Uterus (tissue), 4 donors: ENCODE measurements around the gene DRC7. TPM values are rescaled to one million over a fixed set of nuclear protein-coding genes. Genes with fewer than 3 reads are reported as not detected.

ENCODE experiments used
- DNase-seq, 2 donors: peaks; one replicate each; pipeline ENCODE4 v3.0.0-alpha.2; 2019 to 2020
- H3K27ac ChIP-seq, 2 donors: fragments of 200-600 bp; sonication (generic); 1 replicate in 1 of 2; 2 replicates in 1 of 2; pipeline ENCODE4 v1.5.1; 2016 to 2018
- H3K27me3 ChIP-seq, 2 donors: fragments of 200-600 bp; sonication (generic); one replicate each; pipeline ENCODE4 v1.5.1; 2018 to 2019; ENCODE audit warnings: control low read depth in 1 of 2
- H3K36me3 ChIP-seq, 2 donors: fragments of 200-600 bp; sonication (generic); one replicate each; pipeline ENCODE4 v1.5.1; 2019; ENCODE audit warnings: control low read depth in 1 of 2
- H3K4me1 ChIP-seq, 2 donors: fragments of 200-600 bp; sonication (generic); one replicate each; pipeline ENCODE4 v1.5.1; 2018 to 2019; ENCODE audit warnings: control low read depth in 1 of 2
- H3K4me3 ChIP-seq, 2 donors: fragments of 200-600 bp; sonication (generic); 1 replicate in 1 of 2; 2 replicates in 1 of 2; pipeline ENCODE4 v1.5.1; 2018 to 2019; ENCODE audit warnings: mild to moderate bottlenecking in 1 of 2
- H3K9me3 ChIP-seq, 2 donors: fragments of 200-600 bp; sonication (generic); one replicate each; pipeline ENCODE4 v1.5.1; 2019; ENCODE audit warnings: control low read depth in 1 of 2
- POLR2A ChIP-seq, 2 donors: fragments of 450-650 bp; IDR thresholded peaks; one replicate each; pipeline ENCODE4 v1.6.1; 2016; ENCODE audit warnings: antibody characterized with exemption in 2 of 2, mild to moderate bottlenecking in 1 of 2, moderate library complexity in 1 of 2
- intact Hi-C: fragments of 100-400 bp; cut with DNase I; formaldehyde crosslinking; loops from one replicate; pipeline ENCODE4 v1.15.1; 2023; ENCODE audit warnings: low total_unique reads
- total RNA-seq, 4 donors: library from RNA; depleted of rRNA in 3 of 4; stranded (reverse); fragments of >200 nt in 3 of 4; gene quantifications; one replicate each; pipeline versions ENCODE4 v1.1.0 to v1.2.4, GENCODE V29; 2014 to 2023
- TF ChIP-seq, protein P1 (sequence below), 4 experiments: fragments of 200-600 bp in 2 of 4; fragments of 450-650 bp in 2 of 4; sonication (generic) in 2 of 4; IDR thresholded peaks; one replicate each; pipeline ENCODE4 v1.5.1; 2016 to 2019; ENCODE audit warnings: antibody characterized with exemption in 4 of 4, mild to moderate bottlenecking in 2 of 4, moderate library complexity in 1 of 4
- donor health status: DM: yes; HTN: yes; CAD: no.

The DRC7 gene
- total RNA-seq, 4 donors from 2014 or later: 0.18 to 5.4 TPM; not detected in 2

DNA sequence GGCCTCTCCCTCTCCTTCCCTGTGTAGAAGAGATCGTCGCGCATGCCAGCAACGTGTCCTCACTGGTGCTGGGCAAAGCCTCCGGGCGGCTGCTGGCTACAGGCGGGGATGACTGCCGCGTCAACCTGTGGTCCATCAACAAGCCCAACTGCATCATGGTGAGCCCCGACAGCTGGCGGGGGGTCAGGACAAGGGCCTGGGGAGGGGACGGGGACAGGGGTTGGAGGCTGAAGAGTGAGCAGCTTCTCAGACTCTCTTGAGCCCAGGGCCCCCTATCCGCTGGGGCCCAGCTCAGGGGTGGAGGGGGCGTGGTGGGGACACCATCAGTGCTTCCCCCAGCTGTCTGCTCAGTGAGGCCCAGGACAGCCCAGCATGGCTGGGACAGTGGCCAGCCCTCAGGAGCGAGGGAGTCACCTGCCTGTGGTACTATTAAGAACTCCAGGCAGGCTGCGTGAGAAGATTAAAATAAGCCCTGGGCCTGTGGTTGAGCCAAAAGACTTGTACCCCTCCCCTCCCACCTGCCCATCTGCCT is 47.1 kb downstream of the DRC7 start:
- no peak overlapping the region for H3K27ac ChIP-seq
- no peak overlapping the region for H3K4me3 ChIP-seq
- peaks cover 0 to 3% of the 10 kb centered on the region in 2 donors for H3K4me1 ChIP-seq
- no peaks in the 10 kb centered on the region for H3K36me3 ChIP-seq
- H3K27me3 ChIP-seq: no peaks in the 10 kb centered on the region
- no peak for DNase-seq
- intact Hi-C loops: no loop called here
- H3K9me3 ChIP-seq: no peaks in the 10 kb centered on the region
- TF ChIP-seq, protein P1, sequence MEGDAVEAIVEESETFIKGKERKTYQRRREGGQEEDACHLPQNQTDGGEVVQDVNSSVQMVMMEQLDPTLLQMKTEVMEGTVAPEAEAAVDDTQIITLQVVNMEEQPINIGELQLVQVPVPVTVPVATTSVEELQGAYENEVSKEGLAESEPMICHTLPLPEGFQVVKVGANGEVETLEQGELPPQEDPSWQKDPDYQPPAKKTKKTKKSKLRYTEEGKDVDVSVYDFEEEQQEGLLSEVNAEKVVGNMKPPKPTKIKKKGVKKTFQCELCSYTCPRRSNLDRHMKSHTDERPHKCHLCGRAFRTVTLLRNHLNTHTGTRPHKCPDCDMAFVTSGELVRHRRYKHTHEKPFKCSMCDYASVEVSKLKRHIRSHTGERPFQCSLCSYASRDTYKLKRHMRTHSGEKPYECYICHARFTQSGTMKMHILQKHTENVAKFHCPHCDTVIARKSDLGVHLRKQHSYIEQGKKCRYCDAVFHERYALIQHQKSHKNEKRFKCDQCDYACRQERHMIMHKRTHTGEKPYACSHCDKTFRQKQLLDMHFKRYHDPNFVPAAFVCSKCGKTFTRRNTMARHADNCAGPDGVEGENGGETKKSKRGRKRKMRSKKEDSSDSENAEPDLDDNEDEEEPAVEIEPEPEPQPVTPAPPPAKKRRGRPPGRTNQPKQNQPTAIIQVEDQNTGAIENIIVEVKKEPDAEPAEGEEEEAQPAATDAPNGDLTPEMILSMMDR (IDR thresholded peaks at IDR 0.05): no peak
- TF ChIP-seq POLR2A (IDR thresholded peaks at IDR 0.05): no peak

DNA sequence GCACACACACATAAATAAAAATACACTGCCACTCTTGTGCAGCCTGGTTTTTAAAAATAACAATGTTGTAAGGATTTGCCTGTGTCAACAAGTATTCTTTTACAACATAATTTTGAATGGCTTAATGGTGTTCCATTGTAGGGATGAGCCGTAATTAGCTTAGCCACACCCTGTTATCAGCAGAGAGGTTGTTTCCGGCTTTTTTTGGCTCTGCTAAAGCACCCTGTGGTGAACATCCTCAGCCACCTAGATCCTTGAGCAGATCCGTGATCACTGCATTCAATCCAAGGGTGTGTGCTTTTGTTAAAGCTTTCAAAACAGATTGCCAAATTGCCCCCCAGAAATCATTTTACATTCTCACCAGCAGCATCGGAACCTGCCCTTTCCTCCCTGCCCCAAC is 47.9 kb downstream of the DRC7 start:
- H3K9me3 ChIP-seq: no peaks in the 10 kb centered on the region
- H3K27me3 ChIP-seq: no peaks in the 10 kb centered on the region
- DNase-seq: no peak
- H3K4me3 ChIP-seq: no peak overlapping the region
- intact Hi-C loops: no loop called here
- H3K27ac ChIP-seq: no peak overlapping the region
- TF ChIP-seq, protein P1 (IDR thresholded peaks at IDR 0.05): no peak
- TF ChIP-seq POLR2A (IDR thresholded peaks at IDR 0.05): no peak
- no peaks in the 10 kb centered on the region for H3K4me1 ChIP-seq
- H3K36me3 ChIP-seq: no peaks in the 10 kb centered on the region

- H3K4me3 ChIP-seq: no peak overlapping the region
- intact Hi-C loops: no loop called here
- H3K9me3 ChIP-seq: no peaks in the 10 kb centered on the region
- DNase-seq: no peak
- TF ChIP-seq, protein P1 (IDR thresholded peaks at IDR 0.05): no peak
- TF ChIP-seq POLR2A (IDR thresholded peaks at IDR 0.05): no peak
- no peaks in the 10 kb centered on the region for H3K4me1 ChIP-seq
- no peak overlapping the region for H3K27ac ChIP-seq
- no peaks in the 10 kb centered on the region for H3K27me3 ChIP-seq
- H3K36me3 ChIP-seq: no peaks in the 10 kb centered on the region
Observed at GRCh38 chr16:57743458-57743857, 48.9 kb downstream of the DRC7 start.

DNA sequence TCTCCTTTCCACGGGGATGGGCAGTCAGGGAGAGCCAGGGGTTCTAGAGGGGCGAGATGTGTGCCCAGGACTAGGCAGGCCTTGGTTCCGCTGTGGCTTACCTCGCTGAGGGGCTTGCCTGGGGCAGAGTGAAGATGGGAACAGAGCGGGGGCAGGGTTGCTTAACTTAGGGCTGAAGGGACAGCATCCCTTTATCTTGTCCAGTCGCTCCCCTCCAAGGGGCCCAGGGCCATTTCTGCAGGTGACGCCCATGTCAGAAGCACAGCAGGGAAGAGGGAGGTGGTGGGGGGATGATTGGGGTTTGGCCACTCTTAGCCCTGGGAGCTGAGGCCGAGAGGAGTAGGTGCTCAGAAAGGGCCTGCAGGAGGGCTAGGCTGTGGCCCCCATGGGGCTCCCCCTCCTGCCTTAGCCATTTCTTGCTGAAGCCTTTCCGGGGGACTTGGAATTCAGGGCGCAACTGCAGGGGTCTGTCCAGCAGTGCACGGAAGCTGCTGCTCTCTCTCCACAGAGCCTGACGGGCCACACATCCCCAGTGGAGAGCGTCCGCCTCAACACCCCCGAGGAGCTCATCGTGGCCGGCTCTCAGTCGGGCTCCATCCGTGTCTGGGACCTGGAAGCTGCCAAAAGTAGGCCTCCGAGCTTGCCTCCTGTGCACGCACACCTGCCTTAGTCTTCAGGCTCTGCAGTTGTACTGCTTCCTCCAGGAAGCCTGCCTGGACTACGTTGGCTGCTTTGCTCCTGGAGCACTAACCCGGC is 49.5 kb downstream of the DRC7 start:
- Histone ChIP-seq H3K9me3 (no peaks in the 10 kb centered on the region), H3K4me1 (no peaks in the 10 kb centered on the region), H3K4me3 (no peak overlapping the region), H3K27me3 (no peaks in the 10 kb centered on the region), H3K27ac (no peak overlapping the region), H3K36me3 (no peaks in the 10 kb centered on the region)
- TF ChIP-seq, protein P1 (IDR thresholded peaks at IDR 0.05): no peak
- no peak for TF ChIP-seq POLR2A (IDR thresholded peaks at IDR 0.05)
- no peak for DNase-seq
- intact Hi-C loops: no loop called here

DNA sequence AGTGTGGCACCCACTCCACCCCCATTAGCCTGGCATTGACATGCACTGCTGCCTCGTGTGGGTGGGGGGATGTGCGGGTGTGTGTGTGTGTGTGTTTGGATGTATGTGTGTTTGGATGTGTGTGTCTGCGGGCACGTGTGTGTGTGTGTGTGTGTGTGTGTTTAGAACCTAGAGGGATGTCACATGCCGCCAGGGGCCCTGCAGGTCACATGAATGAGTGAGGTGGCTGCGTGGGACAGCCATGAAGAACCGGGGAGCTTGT is 50.0 kb downstream of the DRC7 start:
- Histone ChIP-seq H3K4me3 (no peak overlapping the region), H3K27ac (no peak overlapping the region), H3K9me3 (no peaks in the 10 kb centered on the region), H3K4me1 (no peaks in the 10 kb centered on the region), H3K27me3 (no peaks in the 10 kb centered on the region), H3K36me3 (no peaks in the 10 kb centered on the region)
- intact Hi-C loops: no loop called here
- DNase-seq: no peak
- TF ChIP-seq POLR2A (IDR thresholded peaks at IDR 0.05): no peak
- TF ChIP-seq, protein P1 (IDR thresholded peaks at IDR 0.05): no peak
